Heart left ventricle (tissue), 16 donors: ENCODE results near the gene MICALL1. TPM values are rescaled to one million over a fixed set of nuclear protein-coding genes. Genes with fewer than 3 reads are reported as not detected.

Experiments
- ATAC-seq, 4 donors: fragments of 200-7000 bp; cut with Tn5 transposase; one replicate each; pipeline ENCODE4 v1.9.1; 2020 to 2022; ENCODE audit warnings: moderate library complexity in 4 of 4, mild to moderate bottlenecking in 3 of 4, moderate number of reproducible peaks in 1 of 4
- DNase-seq, 5 donors: peaks; one replicate each; pipeline ENCODE4 v3.0.0-alpha.2; 2020
- H3K27ac ChIP-seq, 12 donors: fragments of 200-600 bp; sonication (generic) in 4 of 12; one replicate each; pipeline versions ENCODE4 v1.5.0 to v1.8.0; 2016 to 2022; ENCODE audit warnings: mild to moderate bottlenecking in 2 of 12
- H3K27me3 ChIP-seq, 9 donors: fragments of 200-600 bp; sonication (generic) in 2 of 9; one replicate each; pipeline versions ENCODE4 v1.5.1 to v1.8.0; 2016 to 2022; ENCODE audit warnings: mild to moderate bottlenecking in 3 of 9
- H3K36me3 ChIP-seq, 9 donors: fragments of 200-600 bp; sonication (generic) in 2 of 9; one replicate each; pipeline versions ENCODE4 v1.5.0 to v1.8.0; 2018 to 2022; ENCODE audit warnings: mild to moderate bottlenecking in 2 of 9
- H3K4me1 ChIP-seq, 12 donors: fragments of 200-600 bp; sonication (generic) in 4 of 12; one replicate each; pipeline versions ENCODE4 v1.5.0 to v1.8.0; 2016 to 2022; ENCODE audit warnings: mild to moderate bottlenecking in 3 of 12
- H3K4me3 ChIP-seq, 12 donors: fragments of 200-600 bp; sonication (generic) in 4 of 12; one replicate each; pipeline versions ENCODE4 v1.5.0 to v1.8.0; 2017 to 2022; ENCODE audit warnings: mild to moderate bottlenecking in 9 of 12, moderate library complexity in 4 of 12
- H3K9me3 ChIP-seq, 12 donors: fragments of 200-600 bp; sonication (generic) in 4 of 12; one replicate each; pipeline versions ENCODE4 v1.5.0 to v1.8.0; 2016 to 2022; ENCODE audit warnings: mild to moderate bottlenecking in 1 of 12
- CTCF ChIP-seq, 12 donors: fragments of 200-600 bp; sonication (generic) in 4 of 12; IDR thresholded peaks; one replicate each; pipeline versions ENCODE4 v1.5.0 to v1.8.0; 2018 to 2022; ENCODE audit warnings: antibody characterized with exemption in 12 of 12, mild to moderate bottlenecking in 5 of 12
- POLR2A ChIP-seq, 2 donors: fragments of 450-650 bp; IDR thresholded peaks; one replicate each; pipeline ENCODE4 v1.6.1; 2017; ENCODE audit warnings: antibody characterized with exemption in 2 of 2, mild to moderate bottlenecking in 2 of 2, moderate library complexity in 2 of 2
- WGBS, 4 donors: extraction: QIAGEN DNeasy Blood & Tissue Kit in 2 of 4; methylation state at CpG; one replicate each; pipeline versions ENCODE4 v1.1.5 to v1.1.7; 2013 to 2018; 5-methylcytosine and 5-hydroxymethylcytosine counted together
- intact Hi-C, 10 donors: fragments of 100-400 bp; cut with DNase I; formaldehyde crosslinking; loops; one replicate each; pipeline versions ENCODE4 v1.11.1 to v1.14.2; 2022
- polyA plus RNA-seq, 2 donors: library from polyadenylated mRNA; stranded (reverse); fragments of 200-250 nt; gene quantifications; one replicate each; pipeline ENCODE4 v1.2.3, GENCODE V29; 2013
- total RNA-seq, 9 donors: library from RNA; depleted of rRNA in 2 of 9; stranded (reverse); fragments of >200 nt in 2 of 9; fragmentation: NEBNext Ultra II Directional in 3 of 9; extraction: Animal tissue kit (Norgen Biotek cat#: 25700) in 3 of 9; gene quantifications; one replicate each; pipeline versions ENCODE4 v1.1.0 to v1.2.4, GENCODE V29; 2016 to 2023
- donor health status: ischemic (EF 13 %, LVEDD 7.1; RV severe dilation, severe dysfunction).
- donor health status: healthy with polysubstance abuse.
- donor health status: DM: no; HTN: yes; CAD: no.
- donor health status: DM: no; HTN: no; CAD: no.
- donor health status: ischemic (EF 25% LVEDD 6.9; RV normal size, moderate dysfunction).
- donor health status: ischemic (EF 25% LVEDD 5.7; RV mildly dilated, moderate dysfunction).
- donor health status: healthy.
- donor health status: DM: yes; HTN: yes; CAD: no.
- donor health status: ischemic (EF 35%, LVEDD 5.7; RV mildly dilated, moderate dysfunction).
- donor health status: nonischemic (EF 11% LVEDD 7.7; RV severe dilation, severe dysfunction).
- donor health status: DM: yes; HTN: yes; CAD: no.
- donor health status: PGD.
- donor health status: ischemic (EF 29% LVEDD 5.4; RV normal size, mild dysfunction).
- donor health status: nonischemic (EF 23%, LVEDD 6.1; RV moderate dilation, normal function).

The MICALL1 gene
- total and polyA plus RNA-seq, 11 donors = 10.6 to 40.7 (median 17.8) TPM

- H3K4me1 ChIP-seq = peaks cover 0 to 51% (median 26%) of the 10 kb centered on the region in 12 donors
- TF ChIP-seq POLR2A (IDR thresholded peaks at IDR 0.05) = no peak
- TF ChIP-seq CTCF (IDR thresholded peaks at IDR 0.05) = no peak
- no peaks in the 10 kb centered on the region for H3K36me3 ChIP-seq
- H3K27ac ChIP-seq = peak overlapping the region; percentile 71 to 92 (median 86)
- DNase-seq (peak in 1 of 5 donors; percentile 40), ATAC-seq (peak in 1 of 4 donors; percentile 1)
- H3K9me3 ChIP-seq = no peaks in the 10 kb centered on the region
- intact Hi-C loops = loop anchor here in 2 of 10 donors (1.0 to 2.0 kb wide), 2 partner anchors 26 to 28 kb away; no protein-coding TSS in a partner anchor
- 1 to 4% (median 2%) methylated on average over 4 to 75 of the region's 75 CpGs for WGBS, 4 donors
- peak overlapping the region; percentile 52 to 98 (median 68) for H3K4me3 ChIP-seq
- no peaks in the 10 kb centered on the region for H3K27me3 ChIP-seq
Measured at GRCh38 chr22:37906364-37907008, 389 bp downstream of the MICALL1 start.

- Histone ChIP-seq H3K4me3 (peak overlapping the region; percentile 52 to 98 (median 68)), H3K36me3 (peaks cover 0 to 4% (median 0%) of the 10 kb centered on the region in 9 donors), H3K27ac (peak overlapping the region; percentile 71 to 92 (median 86)), H3K27me3 (no peaks in the 10 kb centered on the region), H3K9me3 (no peaks in the 10 kb centered on the region), H3K4me1 (peaks cover 0 to 56% (median 29%) of the 10 kb centered on the region in 12 donors)
- DNase-seq (no peak), ATAC-seq (no peak)
- no peak for TF ChIP-seq POLR2A (IDR thresholded peaks at IDR 0.05)
- no peak for TF ChIP-seq CTCF (IDR thresholded peaks at IDR 0.05)
- WGBS, 4 donors = 38 to 53% (median 43%) methylated on average over 18 to 19 of the region's 19 CpGs
- intact Hi-C loops = loop anchor here in 1 of 10 donors (2.0 kb wide), 1 partner anchor 26 kb away; no protein-coding TSS in a partner anchor
Measured at GRCh38 chr22:37907036-37907954, 1.2 kb downstream of the MICALL1 start.

- Histone ChIP-seq H3K4me3 (no peak overlapping the region), H3K27ac (peak overlapping the region in 1 of 12 donors; percentile 89), H3K36me3 (peaks cover 0 to 23% (median 13%) of the 10 kb centered on the region in 9 donors), H3K9me3 (no peaks in the 10 kb centered on the region), H3K4me1 (peaks cover 0 to 66% (median 31%) of the 10 kb centered on the region in 12 donors), H3K27me3 (no peaks in the 10 kb centered on the region)
- TF ChIP-seq POLR2A (IDR thresholded peaks at IDR 0.05) = no peak
- DNase-seq = no peak
- intact Hi-C loops = no loop called here
- WGBS, 4 donors = 67 to 81% (median 78%) methylated on average over 7 of the region's 7 CpGs
- ATAC-seq = no peak
Measured at GRCh38 chr22:37909766-37910165, 3.7 kb downstream of the MICALL1 start.

GRCh38 chr22:37910890-37911672 is 5.0 kb downstream of the MICALL1 start:
- 45 to 62% (median 52%) methylated on average over 13 to 15 of the region's 15 CpGs for WGBS, 4 donors
- H3K4me3 ChIP-seq = no peak overlapping the region
- DNase-seq (peak in 1 of 5 donors; percentile 60), ATAC-seq (no peak)
- peak overlapping the region in 10 of 12 donors; percentile 0 to 89 (median 29) for H3K27ac ChIP-seq
- TF ChIP-seq POLR2A (IDR thresholded peaks at IDR 0.05) = no peak
- peaks cover 0 to 36% (median 27%) of the 10 kb centered on the region in 9 donors for H3K36me3 ChIP-seq
- H3K4me1 ChIP-seq = peaks cover 0 to 54% (median 29%) of the 10 kb centered on the region in 12 donors
- intact Hi-C loops = no loop called here
- H3K9me3 ChIP-seq = no peaks in the 10 kb centered on the region
- H3K27me3 ChIP-seq = no peaks in the 10 kb centered on the region
